Stimulated activated CD8-positive, alpha-beta memory T cell treated with anti-CD3 and anti-CD28 coated beads, Interleukin-15, amount 100 ng/mL, for 24 hours (primary cell): Measurements from ENCODE around the gene CCDC28B.
A peak's percentile ranks its signal among the peaks of the same experiment; 100 is the strongest.
"Not testable (repeated sequence)": the region's sequence is repeated elsewhere in the genome, so short reads cannot be mapped to it uniquely, and the experiment has no call there.

Experiments used
- DNase-seq: peaks from one replicate; pipeline ENCODE4 v3.0.0-alpha.2; 2020; ENCODE audit warnings: low read depth

Gene CCDC28B

DNA sequence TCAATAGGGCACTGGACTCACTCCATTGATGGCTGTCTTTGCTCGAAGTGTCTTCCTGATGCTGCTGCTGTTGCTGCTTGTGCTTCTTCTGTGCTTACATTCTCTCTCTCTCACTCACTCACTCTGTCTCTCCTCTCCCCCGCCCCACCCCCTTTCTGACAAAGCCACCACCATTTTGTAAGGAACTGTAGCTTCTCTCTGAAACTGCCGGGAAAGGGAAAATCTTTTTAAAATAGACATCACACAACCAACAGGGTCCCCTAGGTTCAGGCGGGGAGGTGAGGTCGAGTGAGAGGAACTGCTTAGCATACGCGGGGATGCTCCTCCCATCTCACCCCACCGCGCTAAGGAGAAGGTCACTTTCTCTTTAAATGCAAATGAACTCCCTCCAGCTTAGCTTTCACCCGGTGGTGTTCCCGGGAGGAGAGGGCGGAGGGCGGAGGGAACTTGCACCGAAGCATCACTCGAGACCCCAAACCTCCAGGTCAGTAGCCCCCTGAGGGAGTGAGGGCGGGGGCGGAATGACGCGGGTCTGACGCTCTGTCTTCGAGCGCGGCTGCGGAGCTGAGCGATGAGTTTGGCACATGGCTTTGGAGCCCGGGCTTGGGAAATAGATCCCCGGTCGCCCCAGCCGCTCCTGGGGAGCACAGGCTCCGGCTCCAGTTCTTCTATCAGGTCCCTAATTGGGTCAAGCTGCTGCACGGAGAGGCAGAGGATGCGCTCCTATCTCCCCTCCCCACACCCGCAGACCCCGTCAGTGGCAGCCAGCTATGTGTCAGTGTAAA, at the start of gene CCDC28B:
Gene CCDC28B, plus strand, starts transcription at position 370 of the 785 bp plus-strand sequence. CDS start 1,341 bp downstream, outside the sequence.
- DNase-seq = no peak

DNA sequence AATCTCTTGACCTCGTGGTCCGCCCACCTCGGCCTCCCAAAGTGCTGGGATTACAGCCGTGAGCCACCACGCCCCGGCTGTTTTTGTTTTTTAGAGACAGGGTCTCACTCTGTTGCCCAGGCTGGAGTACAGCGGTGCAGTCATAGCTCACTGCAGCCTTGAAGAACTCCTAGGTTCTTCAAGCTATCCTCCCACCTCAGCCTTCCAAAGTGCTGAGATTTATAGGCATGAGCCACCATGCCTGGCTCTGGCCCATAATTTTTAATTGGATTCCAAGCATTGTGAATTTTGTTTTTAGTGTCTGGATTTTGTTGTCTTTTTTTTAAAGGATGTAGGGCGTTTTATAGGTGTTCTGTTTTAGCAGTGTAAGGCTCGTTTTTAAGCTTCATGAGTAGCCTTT, 49.5 kb upstream of the CCDC28B start:
- DNase-seq = no peak

DNA sequence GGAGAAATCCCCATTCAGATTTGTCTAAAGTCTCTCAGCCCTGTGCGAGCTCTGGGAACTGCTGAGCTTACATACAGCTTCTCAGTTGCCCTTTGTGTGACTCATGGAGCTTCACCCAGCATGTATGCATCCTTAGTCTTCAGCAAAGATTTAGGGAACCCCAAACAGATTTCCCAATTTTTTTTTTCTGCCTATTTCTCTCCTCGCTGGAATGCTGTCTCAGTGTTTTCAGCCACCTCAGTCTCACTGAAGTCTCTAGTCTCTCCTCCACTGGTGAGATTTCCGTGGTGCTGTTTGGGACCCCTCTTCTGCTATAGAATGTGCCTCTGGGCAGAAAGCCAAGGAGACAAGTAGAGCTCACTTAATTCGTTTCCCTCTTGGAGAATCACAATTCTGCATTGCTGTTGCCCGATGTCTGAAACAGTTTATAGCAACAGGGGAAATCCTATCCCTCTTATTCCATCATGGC, 49.0 kb upstream of the CCDC28B start:
- DNase-seq = no peak

DNA sequence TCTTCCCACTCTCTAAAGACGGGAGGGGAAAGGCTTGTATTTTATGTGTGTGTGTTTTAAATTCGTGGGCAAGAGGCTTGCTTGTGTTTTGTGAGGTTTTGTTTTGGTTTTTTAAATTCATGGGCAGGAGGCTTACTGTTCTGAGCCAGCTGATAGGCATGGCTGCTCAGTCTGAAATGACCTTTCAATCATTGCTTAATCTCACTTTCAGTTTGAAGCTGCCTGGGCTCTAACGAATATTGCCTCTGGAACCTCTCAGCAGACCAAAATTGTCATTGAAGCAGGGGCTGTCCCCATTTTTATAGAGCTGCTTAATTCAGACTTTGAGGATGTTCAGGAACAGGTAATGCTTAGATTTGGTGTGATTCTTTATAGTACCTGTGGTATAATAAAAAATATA, 41.2 kb upstream of the CCDC28B start:
- DNase-seq = no peak

DNA sequence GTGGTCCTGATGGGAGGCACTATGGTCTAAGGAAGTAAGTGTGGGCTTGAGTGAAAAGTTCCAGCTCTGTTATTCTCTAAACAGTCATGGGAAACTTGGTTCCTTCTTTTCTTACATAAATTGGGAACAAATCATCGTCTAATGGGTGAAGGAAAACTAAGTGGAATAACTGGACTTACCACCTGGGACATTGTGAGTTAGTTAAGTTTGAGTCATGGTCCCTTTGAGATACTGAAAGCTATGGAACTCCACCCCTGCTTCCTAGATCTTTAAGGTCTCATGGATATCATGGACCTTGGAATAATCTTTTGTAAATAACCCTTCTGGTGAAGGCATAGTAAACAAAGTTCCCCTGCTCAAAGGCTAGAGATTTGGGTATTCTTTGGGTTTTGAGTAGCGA, 37.0 kb upstream of the CCDC28B start:
- no peak for DNase-seq

DNA sequence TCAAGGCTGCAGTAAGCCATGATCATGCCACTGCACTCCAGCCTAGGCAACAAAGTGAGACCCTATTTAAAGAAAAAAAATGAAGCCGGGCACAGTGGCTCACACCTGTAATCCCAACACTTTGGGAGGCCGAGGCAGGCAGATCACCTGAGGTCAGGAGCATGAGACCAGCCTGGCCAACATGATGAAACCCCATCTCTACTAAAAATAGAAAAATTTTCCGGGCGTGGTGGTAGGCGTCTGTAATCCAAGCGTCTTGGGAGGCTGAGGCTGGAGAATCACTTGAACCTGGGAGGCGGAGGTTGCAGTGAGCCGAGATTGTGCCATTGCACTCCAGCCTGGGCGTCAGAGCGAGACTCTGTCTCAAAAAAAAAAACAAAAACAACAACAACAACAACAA, 34.8 kb upstream of the CCDC28B start:
- not testable (repeated sequence) for DNase-seq

DNA sequence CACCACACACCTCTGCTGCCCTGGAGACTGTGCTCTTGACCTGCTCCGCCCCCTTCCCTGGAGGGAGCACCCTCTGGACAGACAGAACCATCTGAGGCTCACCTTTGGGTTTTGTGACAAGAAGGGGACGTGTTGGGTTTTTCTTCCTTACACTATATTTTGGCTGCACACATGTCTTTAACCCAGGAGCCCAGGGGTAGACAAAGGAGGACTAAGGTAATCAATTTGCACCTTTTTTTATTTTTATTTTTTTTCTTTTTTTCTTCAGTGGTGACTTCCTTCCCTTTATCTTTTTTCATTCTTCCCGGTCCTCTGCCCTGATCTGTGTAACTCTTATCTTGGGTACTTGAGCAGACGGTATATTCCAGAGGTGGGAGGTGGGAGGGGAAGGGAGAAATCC, 29.4 kb upstream of the CCDC28B start:
- DNase-seq = no peak

DNA sequence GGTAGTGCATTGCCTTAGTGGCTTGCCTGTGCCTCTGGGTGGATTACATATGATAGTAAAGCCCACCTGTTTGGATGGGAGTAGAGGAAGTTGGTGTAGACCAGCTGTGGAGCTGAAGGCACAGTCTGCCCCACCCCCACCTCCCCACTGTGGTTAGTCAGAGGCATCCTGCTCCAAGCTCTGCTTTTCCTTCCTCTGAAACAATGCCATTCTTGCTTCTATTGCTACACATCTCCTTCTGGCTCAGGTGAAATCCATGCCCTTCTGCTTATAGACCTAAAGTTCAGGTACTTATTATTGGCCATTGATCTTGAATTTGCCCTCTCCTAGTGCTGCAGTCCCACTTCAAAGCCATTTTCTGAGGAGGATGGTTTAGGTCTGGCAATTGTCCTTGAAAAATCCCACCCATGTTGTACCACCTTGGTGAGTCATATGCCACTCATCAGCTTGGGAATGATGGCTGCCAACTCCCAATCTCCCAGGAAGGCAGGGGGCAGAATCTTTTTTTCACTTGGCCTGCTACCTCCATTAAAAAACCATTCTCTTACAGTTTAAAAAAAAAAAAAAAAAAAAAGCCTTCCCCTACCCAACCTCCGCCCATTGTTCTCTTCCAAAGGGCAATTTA, 27.7 kb upstream of the CCDC28B start:
- no peak for DNase-seq

DNA sequence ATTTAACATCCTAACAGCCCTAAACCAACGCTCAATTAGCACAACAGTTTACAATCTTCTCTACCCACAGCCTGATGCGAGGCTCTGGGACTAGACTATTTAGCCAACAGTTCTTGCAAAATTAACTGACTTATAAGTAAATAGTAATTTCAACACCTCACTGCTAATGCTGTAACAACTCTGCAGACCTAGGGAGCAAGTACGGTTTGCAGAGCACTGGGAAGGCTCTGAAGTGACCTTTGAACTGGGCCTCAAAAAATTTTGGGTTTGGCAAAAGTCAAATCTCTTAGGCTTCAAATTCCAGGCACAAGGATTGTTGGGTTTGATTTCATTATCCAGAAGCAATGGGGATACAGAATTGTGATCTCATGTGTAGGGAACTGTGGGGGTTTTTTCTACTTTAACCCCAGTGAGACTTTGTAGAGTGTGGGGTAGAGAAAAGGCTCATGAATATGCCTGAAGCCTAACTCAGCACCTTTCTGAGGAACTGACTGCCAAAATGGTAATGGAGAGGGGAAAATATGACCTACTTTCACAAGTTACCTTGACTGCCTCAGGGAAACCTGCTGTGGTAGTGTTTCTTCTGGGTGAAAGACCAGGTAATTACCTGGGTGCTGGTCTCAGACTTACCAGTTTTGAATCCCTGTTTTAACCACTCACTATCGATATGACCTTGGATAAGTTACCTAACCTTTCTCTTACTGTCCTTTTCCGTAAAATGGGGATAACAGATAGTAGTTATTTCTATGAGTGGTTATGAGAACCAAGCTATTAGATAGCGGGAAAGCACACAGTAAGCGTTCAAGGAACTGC, 21.8 kb upstream of the CCDC28B start:
- DNase-seq = no peak

DNA sequence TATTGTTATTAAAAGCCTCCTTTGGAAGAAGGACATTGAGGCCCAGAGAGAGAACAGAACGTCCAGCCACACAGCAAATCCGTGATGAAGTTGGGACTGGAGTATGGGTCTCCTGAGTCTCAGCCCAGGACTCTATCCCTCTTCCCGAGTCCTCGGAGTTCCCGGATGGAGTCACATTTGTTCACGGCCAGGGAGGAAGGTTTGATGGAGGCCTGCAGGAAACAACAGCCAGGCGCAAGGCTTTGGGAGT, 21.3 kb upstream of the CCDC28B start:
- no peak for DNase-seq

DNA sequence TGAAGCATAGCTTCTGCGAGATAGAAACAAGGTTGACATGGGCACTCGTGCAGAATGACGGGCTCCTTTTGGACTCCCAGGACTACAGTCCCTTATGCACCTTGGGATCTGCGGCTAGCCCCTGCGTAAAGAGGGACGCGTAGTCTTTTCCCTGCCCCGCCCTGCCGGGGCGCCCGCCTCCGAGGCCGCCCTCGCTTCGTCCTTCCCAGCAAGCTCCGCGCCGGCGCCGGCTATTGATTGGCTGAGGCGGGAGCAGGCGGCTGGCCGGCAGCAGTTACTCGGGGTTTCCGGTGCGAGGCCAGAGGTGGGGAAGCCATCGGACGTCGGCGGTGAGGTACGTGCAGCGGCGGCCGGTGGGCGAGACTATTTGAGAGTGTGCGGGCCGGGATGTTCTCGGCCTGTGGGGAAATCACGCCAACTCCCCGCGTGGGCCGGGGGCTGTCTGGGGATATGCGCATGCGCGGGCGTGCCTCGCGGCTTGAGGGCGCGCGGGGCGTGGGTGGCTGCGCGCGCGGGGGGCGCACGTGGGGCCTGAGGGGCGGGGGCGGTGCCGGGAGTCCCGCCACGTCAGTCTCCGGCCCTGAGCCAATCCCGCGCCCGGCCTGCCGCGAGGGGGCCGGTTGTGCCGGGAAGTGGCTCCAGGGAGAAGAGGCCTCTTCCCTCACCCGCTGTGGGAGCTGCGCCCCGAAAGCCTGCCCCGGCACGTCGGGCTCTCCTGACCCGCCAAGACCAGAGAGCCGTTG, 20.8 kb upstream of the CCDC28B start, which contains the start of gene TXLNA:
Gene TXLNA, plus strand, starts transcription at position 233 of the 743 bp plus-strand sequence. CDS start 671 bp downstream, outside the sequence.
- peak; percentile 80 for DNase-seq

DNA sequence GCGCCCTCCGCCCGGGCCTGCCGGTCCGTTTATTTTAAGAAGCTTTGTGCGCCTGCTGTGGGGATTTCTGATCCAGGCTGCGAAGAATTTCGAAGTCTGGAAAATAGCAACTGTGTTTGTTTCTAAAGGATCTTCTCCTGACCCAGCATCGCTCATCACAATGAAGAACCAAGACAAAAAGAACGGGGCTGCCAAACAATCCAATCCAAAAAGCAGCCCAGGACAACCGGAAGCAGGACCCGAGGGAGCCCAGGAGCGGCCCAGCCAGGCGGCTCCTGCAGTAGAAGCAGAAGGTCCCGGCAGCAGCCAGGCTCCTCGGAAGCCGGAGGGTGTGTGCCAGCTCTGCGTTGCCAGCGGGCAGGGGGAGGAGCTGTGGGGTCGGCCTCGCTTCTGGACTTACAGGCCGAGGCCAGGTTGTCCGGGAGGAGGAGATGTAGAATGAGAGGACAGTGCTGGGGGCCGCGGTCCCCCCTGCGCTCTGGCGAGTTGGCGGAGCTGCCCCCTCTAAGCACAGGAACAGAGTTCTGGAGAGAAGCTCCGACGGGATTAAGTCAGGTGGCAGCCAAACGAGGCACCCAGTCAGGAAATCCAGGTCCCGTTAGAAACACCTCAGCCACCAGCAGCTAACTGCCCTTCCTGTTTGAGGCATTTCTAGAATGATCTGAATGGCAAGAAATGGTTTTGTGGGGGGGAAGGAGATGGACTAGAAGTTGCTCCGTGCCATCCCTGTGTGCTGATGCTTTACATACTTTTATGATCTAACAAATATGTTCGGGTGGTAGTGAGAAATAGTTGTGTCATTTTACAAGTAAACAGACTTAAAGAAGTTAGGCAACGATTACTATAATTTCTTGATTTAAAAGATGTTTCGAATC, 20.0 kb upstream of the CCDC28B start:
- DNase-seq = no peak

DNA sequence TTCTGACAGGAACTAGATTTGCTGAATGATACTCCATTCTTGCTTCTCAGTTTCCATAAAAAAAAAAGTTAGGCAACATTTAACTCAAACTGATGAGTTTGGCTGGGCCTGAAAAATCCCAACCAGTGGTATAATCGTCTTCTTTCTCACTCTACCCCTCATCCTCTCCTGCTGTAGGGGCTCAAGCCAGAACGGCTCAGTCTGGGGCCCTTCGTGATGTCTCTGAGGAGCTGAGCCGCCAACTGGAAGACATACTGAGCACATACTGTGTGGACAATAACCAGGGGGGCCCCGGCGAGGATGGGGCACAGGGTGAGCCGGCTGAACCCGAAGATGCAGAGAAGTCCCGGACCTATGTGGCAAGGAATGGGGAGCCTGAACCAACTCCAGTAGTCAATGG, 19.3 kb upstream of the CCDC28B start:
- DNase-seq = no peak

DNA sequence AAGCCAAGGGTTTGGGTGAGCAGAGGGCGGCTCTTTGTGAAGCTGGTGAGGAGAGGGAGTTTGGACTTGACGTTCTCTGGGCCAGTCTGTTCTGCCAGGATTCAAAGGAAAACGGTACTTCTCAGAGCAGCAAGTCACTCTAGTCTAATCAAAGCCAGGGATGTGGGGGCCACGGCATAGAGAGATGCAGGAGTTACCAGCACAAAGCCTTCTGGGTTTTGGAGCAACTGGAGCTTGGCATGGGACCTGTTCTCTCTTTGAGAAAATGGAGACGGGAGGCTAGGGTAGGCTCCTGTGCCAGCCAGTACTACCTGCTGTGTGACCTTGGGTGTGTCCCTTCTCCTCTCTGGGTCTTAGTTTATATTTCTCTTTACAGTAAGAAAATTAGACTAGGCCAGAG, 18.8 kb upstream of the CCDC28B start:
- DNase-seq = no peak

DNA sequence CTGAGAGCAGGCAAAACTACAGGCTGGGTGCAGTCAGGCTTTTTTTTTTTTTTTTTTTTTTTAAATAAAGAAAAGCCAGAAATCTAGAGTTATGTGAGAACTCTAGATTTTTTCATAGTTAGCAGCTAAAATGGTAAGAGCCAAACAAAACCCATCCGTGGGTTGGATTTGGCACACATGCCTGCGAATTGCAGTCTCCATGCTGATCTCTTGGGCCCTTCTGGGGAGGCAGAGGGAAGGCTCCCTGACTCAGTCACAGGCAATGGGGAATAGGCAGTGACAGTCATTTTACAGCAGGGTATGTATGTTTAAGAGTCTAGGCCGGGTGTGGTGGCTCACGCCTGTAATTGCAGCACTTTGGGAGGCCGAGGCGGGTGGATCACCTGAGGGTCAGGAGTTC, 18.3 kb upstream of the CCDC28B start:
- no peak for DNase-seq

DNA sequence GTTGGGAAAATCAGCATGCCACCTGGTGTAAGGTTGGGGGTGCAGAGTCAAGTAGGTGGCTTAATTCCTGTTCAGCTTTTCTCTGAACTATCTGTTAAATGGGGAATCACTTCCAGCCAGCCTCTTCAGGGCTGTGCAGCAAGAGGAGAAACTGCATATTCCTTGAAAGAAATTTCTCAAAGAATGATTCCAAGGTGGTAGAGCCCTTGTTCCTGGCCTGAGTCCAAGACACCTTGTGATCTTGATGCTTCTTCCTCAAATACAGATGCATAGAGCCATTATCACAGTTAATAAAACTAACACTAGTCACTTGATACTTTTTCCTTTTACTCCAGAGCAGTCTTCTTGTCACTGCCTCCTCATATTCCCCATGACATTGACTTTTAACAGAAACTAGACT, 15.7 kb upstream of the CCDC28B start:
- no peak for DNase-seq

DNA sequence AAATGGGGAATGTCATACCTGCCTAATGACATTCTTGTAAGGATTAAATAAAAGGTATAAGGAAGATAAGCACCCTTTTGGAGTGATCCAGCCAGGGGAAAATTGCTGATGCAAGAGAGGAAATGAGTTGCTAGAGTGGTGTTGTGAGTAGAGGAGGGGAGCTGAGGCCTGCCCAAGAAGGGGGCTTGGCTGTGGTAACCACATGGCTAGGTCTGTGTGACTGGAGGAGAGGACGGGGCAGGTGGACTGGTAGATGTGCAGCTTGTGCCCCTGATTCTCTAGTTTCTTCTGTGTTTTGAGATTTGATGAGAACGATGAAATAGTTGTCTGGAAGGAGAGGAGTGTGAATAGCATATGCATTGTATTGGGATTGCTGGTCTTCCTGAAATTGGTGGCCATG, 14.3 kb upstream of the CCDC28B start:
- no peak for DNase-seq

DNA sequence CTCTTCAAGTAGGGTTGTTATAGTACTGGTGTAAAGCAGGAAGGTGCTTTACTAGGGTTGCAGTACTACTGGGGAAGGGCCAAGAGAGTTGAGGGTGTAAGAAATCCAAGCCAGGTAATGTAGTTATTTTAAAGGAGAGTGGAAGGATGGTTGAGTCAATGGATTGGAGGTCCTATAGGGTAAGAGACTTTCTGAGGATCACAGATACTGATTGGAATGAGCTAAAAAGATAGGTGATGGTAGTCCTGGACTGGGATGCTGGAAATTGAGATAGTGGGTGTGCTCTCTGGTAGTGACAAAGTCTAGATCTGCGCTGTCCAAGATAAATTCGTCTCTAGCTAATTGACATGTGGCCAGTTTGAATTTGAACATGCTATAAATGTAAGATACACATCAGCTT, 13.9 kb upstream of the CCDC28B start:
- no peak for DNase-seq

DNA sequence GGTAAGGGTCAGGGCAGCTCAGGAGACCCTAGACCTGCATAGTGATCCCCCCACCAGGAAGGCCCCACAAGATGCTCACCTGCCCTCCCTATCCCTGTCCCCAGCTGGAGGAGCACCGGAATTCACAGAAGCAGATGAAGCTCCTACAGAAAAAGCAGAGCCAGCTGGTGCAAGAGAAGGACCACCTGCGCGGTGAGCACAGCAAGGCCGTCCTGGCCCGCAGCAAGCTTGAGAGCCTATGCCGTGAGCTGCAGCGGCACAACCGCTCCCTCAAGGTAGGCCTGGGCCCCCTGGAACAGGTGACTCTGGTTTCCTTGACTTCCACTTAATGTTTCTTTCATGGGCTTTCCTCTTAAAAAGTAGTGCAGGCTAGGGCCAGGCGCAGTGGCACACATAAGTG, 12.5 kb upstream of the CCDC28B start:
- no peak for DNase-seq

DNA sequence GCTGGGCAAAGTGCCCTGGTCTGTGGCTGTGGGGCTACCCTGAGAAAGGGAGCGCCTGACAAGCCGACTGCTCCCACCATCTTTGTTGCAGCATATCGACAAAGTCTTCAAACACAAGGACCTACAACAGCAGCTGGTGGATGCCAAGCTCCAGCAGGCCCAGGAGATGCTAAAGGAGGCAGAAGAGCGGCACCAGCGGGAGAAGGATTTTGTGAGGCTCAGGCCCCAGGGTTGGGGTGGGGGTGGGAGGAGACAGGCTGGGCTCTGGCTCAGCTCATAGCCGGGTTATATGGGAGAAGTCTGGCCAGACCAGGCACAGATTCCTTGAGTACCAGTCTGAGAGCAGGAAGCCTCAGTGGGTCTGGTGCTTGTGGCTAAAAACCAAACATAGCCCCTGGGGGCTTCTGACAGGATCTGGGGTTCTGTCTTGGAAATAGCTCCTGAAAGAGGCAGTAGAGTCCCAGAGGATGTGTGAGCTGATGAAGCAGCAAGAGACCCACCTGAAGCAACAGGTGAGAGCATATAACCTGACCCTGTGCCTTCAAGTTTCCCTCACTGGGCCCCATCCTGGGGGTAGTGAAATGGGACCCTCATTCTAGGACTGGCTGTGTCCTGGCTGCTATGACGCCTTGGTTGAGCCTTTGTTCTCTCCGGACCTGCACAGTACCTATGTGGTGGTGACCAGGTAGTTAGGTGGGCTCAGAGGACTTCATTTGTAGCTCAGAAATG, 8.0 kb upstream of the CCDC28B start:
- no peak for DNase-seq

DNA sequence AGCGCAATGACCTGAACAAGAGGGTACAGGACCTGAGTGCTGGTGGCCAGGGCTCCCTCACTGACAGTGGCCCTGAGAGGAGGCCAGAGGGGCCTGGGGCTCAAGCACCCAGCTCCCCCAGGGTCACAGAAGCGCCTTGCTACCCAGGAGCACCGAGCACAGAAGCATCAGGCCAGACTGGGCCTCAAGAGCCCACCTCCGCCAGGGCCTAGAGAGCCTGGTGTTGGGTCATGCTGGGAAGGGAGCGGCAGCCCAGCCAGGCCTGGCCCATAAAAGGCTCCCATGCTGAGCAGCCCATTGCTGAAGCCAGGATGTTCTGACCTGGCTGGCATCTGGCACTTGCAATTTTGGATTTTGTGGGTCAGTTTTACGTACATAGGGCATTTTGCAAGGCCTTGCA, 5.4 kb upstream of the CCDC28B start:
- no peak for DNase-seq
